SK-N-SH treated with all-trans-retinoic acid at 6 μM for 48 hours (cell line): Measurements from ENCODE around the gene IL22RA2.

Source experiments
- CSDC2 ChIP-seq: fragments of 250-450 bp; sonication (Bioruptor Pico); IDR thresholded peaks from 2 replicates; pipeline ENCODE4 v1.5.0; 2020; ENCODE audit warnings: mild to moderate bottlenecking, moderate library complexity
- ZFP30 ChIP-seq: fragments of 450-650 bp; formaldehyde crosslinking; IDR thresholded peaks from 2 replicates; pipeline ENCODE4 v1.5.0; 2022; ENCODE audit warnings: mild to moderate bottlenecking, moderate library complexity

DNA sequence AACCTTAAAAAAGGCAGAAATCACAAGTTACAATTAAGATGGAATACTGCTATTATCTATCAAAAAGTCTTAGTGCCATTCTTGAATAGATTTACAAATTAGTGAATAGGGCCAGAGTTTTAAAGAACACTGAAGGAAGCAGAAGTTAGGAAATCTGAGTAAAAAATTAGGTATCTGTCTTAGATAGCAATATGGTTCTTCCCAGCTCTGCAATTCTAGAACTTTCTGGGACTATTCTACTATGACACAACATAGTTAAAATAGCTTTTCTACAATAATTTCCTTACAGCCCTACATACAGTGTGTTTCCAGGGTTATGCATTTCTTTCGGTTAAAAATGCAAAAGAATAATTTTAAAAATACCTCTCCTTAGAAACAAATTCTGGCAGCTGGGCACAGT lies 27.6 kb upstream of the IL22RA2 start:
- TF ChIP-seq ZFP30 (CRISPR knock-in tag) (no peak), CSDC2 (CRISPR knock-in tag) (no peak)
